GM19324 (cell line): ENCODE results near the gene GSTM3.
"Not testable (repeated sequence)": the region's sequence is repeated elsewhere in the genome, so short reads cannot be mapped to it uniquely, and the experiment has no call there.

Source experiments
- ATAC-seq: cut with Tn5 transposase; IDR thresholded peaks from one replicate; pipeline ENCODE4 v1.9.1; 2021; ENCODE audit warnings: mild to moderate bottlenecking, moderate library complexity; ENCODE audit not compliant: unreplicated experiment, low FRiP score

Gene GSTM3

DNA sequence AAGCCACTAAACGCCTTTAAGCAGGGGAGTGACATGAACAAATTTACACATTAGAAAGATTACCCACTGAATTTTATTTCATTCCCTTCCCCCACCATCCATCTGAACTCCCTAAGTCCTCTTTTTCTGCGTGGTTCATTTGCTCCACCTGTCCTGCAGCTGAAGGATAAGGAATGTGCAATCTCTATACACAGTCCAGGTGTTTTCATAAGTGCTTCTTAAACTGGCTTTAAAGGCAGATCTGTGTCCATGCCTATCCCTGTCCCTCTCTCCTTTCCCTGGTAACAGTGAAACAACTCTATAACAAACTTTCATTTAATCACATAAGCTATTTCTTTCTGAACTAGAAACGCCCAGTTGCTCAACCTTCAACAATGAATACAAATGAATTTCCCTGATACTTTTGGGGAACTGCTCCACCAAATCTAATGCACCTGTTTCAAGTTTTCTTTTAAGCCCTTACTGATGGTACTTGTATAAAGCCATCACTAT lies 8.4 kb downstream of the GSTM3 start:
- ATAC-seq, result no peak

DNA sequence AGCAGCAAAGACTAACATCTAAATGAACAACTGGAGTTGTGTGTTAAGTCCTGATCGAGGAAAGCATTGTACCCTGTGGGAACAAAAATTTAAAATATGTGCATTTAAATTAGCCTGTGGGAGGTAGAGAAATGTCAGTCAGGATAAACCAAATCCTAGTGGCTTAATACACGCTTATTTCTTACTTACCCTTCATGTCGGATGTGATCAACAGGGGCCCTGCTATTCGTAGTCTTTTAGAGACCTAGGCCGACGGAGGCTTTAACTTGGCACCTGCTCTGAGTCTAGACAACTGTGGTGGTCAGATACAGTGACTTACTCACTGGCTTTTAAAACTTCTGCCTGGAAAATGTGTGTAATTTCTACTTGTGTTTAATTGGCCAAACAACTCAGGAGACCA lies 10.2 kb downstream of the GSTM3 start:
- ATAC-seq, result no peak

DNA sequence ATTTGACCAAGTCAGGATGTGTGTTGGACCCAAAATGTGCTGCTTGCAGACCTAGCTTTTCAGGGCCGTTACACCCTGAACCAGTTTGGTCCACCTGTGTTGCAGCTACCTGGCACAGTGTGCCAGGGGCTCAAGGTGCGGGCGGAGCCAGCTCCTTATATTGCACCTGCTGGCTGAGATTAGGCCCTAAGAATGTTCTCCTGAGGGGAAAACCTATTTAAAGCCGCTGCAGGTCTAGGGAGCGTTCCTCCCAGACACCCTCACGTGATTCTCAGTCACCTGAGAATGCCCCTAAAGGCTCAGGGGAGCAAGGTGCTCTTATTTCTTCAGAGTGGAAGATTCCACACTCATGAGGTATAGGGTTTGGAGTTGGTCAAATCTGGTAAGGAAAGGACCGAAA lies 12.0 kb downstream of the GSTM3 start:
- ATAC-seq, result no peak

DNA sequence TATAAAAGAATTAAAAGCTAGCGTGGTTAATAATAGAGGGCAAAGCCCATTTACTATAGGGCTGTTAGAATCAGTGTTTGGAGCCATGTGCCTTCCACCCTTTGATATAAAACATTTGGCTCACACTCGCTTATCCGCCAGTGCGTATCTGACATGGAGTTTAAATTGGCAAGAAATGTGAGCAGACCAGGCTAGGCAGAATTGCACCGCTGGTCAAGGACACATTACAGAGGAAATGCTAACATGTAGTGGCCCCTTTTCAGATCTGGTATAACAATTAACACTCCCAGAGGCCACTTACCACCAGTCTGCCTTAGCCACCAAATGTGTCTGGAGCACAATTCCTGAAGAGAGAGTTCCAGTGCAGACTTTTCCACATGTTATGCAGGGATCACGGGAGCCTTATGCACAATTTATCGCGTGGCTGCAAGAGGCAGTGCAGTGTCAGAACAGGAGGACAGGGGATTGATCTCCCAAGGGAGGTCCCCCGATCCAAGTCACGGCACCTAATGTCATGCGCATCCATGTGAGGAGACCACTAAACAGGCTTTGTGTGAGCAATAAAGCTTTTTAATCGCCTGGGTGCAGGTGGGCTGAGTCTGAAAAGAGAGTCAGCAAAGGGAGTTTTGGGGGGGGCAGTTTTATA lies 14.0 kb downstream of the GSTM3 start:
- no peak for ATAC-seq

DNA sequence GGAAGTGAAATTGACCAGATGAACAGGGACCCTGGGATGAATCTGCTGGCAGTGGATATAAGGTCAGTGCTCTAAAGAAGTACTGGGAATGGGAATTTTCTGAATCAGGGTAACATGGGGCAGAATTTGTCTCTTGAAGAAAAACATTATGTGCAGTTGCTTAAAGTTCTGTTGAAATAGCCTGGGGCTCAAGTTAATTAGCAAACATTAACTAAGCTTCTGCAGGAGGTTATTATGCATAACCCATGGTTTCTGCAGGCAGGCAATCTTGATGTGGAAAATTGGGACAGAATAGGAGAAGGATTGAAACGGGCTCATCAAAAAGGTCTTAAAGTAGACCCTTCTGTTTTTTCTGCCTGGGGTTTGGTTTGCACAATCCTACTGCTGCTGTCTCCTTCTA lies 14.8 kb downstream of the GSTM3 start:
- no peak for ATAC-seq

DNA sequence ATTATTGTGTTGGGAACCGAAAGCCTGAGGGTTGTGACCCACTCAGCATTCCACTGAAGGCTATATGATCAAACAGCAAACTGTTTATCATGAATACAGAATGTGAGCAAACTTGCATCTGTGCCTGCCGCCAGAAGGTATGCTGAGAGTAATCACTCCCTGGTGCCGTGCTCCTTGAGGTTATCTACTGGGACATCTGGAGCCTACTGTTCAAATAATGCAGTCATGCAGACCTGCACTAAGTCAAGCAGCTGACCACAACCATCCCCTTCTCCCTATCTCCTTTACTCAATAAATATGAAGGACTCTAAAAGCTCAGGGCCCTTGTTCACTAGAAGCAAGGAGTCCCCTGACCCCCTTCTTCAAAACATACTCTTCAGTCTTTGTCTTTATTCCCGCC lies 15.3 kb downstream of the GSTM3 start:
- no peak for ATAC-seq

DNA sequence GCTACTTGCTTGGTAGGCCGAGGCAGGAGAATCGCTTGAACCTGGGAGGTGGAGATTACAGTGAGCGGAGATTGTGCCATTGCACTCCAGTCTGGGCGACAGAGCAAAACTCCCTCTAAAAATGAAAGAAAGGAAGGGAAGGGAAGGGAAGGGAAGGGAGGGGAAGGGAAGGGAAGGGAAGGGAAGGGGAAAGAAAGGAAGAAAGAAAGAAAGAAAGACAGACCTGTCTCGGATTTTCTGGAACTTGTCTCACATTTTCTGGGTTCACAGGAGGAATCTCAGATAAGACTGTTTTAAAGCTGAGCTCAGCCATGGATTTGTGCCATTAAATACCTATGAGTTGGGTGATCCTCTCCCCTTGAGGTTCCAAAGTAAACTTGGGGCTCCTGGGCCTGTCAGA lies 15.9 kb downstream of the GSTM3 start:
- ATAC-seq, result no peak

DNA sequence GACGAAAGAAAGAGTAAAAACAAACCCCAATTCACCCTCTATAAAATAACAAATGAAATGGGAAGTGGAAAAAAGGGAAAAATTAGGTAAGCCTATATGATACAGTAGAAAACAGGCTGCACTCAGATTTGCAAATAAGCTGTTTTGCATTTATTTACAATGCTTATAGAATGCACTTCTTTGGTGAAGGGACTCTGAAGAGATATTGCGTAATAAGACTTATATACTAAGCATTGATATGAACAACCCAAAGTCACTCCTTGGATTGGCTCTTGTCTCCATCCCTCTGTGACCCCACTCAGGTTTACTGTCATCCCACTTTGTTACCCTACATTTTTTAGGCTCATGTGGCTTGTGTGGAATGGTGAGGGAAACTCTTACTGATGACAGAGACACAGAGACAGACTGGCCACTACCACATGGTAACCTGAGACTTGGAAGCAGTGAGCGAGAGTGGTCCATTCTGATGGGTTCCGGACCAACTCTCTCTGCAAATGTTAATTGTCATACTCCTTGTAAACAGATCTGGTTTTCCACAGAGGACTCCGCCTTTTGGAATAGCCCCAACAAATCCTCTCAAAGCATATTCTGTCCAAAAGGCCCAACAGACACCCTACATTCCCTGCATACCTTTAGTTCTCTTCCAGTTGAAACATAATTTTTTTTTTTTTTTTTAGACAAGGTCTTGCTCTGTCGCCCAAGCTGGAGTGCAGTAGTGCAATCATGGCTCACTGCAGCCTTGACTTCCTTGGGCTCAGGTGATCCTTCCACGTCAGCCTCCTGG lies 17.7 kb downstream of the GSTM3 start:
- ATAC-seq, result no peak

DNA sequence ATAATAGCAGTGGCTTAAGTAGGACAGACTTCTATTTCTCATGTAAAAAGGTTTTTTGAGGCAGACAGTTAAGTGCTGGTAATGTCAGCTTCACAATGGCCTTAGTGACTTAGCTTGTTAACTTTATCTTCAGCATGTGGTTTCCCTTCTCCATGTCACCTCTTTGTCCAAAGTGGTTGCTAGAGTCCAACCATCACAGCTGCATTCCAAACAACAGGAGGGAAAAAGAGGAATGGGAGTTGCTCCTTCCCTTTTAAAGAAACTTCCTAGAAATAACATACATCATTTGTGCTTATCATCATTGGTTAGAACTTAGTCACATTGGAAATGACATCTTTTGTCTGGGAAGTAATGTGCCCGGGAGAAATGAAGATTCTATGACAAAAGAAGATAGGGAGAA lies 18.9 kb downstream of the GSTM3 start:
- ATAC-seq, result no peak

DNA sequence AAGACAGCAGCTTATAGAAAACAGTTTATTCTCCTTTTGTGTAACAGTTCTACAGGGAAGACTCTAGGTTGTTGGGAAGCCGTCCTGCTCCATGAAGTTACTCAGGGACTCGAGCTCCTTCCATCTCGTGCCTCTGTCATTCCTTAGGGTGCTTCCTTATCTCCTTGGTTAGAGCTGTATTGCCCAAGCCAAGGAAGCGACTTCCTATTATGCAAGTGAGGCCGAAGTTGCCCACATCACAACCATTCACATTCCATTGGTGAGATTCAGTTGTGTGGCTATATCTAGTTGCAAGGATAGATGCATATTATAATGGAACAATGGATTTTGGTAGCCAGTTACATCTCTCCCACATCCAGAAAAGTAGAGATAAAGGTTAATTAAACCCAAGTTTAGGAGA lies 19.8 kb downstream of the GSTM3 start:
- no peak for ATAC-seq

DNA sequence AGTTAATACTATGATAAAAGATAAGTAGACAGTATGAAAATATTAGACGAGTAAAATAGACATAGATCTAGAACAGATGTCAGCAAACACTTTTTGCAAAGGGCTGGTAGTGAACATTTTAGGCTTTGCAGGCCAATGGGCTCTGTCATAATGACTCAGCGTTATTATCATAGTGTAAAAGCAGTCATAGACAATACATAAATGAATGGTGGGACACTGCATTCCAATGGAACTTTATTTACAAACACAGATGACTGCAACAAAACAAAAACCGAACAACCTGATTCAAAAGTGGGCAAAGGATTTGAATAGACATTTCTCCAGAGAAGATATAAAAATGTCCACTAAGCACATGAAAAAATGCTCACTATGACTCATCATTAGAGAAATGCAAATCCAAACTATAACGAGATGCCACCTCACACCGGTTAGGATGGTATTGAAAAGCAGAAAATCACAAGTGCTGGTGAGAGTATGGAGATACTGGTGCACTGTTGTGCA lies 21.5 kb downstream of the GSTM3 start:
- no peak for ATAC-seq

DNA sequence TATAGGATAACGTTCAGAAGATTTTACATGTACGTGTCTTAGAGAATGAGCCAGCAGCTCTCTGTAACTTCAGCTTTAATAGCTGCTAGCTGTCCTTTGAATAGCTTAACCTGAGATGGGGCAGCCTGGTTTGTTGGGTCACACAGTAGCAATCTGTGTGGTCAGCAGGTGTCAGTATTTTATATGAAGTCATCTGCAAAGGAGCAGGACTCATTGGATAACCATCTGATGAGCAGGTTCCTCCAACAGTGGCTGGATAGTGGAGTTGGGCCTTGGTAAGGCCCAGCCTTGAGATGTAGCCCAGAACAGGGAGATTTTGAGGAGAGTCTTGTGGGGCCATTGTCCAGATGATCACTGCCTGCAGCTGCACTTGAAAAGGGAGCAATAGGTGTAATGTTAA lies 22.3 kb downstream of the GSTM3 start:
- no peak for ATAC-seq

DNA sequence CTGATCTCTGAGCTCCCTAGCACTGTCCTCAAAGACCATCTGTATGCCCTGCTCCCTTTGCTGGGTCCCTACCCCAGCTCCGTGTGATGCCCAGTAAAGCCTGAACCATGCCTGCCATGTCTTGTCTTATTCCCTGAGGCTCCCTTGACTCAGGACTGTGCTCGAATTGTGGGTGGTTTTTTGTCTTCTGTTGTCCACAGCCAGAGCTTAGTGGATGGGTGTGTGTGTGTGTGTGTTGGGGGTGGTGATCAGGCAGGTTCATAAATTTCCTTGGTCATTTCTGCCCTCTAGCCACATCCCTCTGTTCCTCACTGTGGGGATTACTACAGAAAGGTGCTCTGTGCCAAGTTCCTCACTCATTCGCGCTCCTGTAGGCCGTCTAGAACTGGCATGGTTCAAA lies 23.1 kb downstream of the GSTM3 start:
- ATAC-seq, result no peak

DNA sequence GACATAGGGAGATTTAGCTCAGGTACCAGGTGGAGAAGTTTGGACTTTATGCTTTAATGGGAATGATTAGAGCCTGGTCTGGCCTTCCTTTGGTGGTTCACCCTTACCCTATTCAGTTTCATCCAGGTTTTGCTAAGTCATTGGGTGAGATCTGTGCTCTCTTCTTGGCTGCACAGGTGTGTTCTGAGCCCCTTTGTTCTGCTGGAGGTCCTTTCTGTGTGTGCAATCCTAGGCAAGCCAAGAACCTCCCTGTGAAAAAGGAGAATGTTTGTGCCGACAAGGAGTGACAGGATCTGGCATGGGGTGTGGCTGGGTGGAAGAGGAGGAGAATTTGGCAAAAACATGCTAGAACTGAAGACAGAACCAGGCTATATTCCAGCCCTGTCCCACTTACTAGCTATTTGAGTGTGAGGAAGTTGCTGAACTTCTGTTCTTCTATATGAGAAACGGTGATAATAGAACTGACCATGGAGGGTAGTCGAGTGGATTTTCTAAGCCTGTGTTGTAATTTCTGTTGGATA lies 24.2 kb downstream of the GSTM3 start:
- ATAC-seq, result no peak

DNA sequence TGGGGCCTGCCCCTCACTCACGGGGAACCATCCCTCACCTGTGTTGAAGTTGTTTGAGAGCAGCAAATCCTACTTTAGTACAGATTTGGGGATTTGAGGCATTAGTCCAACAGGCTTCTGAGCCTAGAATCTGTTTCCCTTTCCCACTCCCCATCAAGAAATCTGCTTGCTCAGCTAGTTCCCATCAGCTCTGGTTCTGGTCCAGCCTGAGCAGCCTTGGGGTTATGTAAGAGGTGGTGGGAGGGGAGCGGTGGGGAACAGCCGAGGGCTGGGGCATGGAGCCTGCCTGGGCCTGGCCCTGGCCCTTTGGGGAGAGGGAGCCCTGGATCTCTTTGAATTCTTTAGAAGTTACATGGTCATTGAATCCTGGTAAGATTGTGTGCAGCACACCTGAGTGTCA lies 24.7 kb downstream of the GSTM3 start:
- no peak for ATAC-seq

DNA sequence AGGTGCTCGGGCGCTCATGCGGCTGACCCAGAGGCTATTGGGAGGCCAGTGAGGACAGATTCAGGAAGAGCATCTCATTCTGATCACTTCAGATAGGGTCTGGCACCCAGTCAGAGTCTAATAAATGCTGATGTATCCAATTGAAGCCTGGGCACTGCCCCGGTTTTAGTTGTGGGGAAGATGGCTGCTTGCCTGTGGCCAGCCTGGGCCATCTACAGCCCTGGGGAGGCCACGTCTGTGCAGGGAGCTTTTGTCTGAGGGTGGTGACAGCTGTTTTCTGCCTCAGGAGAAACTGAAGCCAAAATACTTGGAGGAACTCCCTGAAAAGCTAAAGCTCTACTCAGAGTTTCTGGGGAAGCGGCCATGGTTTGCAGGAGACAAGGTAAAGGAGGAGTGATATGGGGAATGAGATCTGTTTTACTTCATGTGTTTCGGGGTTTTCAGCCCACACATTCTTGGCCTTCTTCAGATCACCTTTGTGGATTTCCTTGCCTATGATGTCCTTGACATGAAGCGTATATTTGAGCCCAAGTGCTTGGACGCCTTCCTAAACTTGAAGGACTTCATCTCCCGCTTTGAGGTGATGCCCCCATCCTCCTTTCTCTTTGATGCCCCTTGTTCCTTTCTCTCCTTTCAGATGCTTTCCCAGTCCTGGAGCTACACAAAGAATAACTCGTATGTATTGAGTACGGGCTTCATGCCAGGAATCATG lies 26.0 kb downstream of the GSTM3 start:
- ATAC-seq, result no peak

DNA sequence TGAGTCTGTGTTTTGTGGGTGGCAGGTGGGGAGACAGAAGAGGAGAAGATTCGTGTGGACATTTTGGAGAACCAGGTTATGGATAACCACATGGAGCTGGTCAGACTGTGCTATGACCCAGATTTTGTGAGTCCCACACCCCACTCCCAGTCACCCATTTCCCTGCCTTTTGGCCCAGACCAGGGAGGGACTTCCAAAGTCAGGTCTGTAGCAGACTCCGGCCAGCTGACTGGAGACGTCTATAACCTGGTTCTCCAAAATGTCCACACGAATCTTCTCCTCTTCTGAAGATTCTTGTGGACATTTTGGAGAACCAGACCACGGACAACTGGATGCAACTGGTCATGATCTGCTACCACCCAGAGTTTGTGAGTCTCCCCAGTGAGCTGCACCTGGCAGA lies 27.2 kb downstream of the GSTM3 start:
- no peak for ATAC-seq

DNA sequence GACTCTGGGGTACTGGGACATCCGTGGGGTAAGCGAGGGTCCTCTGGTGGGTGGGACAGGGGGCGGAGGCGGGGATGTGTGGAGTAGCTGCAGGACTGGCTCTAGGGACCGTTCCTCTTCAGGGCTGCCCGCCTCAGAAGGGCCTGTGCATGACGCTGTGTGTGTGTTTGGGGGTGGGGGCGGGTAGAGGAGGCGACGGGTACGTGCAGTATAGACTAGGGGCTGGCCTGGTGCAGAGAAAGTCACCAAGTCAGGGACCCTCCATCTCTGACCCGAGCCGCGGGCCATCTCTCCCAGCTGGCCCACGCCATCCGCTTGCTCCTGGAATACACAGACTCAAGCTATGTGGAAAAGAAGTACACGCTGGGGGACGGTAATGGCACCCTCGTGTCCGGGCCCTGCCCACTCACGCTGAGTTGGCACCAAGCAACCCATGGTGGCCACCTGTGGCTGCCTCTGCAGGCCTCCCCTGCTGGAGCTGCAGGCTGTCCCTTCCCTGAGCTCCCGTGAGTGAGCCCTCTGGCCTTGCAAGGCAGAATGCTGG lies 28.4 kb downstream of the GSTM3 start:
- ATAC-seq, result no peak

DNA sequence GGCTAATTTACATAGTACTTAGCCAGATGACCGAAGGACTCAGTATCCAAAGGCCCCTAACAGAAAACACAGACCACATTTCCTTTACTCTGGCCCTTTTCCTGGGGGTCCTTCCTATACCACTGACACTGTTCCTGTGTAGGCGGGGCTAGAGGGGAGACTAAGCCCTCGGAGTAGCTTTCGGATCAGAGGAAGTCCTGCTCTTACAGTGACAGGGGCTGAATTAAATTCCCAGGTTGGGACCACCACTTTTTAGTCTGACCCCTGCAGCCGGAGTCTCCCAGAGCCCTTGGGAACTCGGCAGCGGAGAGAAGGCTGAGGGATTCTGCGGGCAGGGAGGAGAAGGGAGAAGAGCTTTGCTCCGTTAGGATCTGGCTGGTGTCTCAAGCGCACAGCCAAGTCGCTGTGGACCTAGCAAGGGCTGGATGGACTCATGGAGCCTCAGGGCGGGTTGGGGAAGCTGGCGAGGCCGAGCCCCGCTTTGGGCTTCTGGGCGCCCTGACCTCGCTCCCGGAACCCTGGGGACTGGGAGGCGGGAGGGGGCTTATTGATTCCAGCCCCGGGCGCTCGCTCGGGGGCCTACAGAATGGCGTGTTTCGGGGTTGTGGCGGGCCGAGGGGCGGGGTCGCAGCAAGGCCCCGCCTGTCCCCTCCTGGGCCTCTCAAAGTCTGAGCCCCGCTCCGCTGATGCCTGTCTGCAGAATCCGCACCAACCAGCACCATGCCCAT lies 29.1 kb downstream of the GSTM3 start, which contains the start of gene GSTM5:
Gene GSTM5, plus strand, starts transcription at position 659 of the 728 bp plus-strand sequence. Its CDS starts 62 bp downstream, at position 721.
- ATAC-seq, result not testable (repeated sequence)

DNA sequence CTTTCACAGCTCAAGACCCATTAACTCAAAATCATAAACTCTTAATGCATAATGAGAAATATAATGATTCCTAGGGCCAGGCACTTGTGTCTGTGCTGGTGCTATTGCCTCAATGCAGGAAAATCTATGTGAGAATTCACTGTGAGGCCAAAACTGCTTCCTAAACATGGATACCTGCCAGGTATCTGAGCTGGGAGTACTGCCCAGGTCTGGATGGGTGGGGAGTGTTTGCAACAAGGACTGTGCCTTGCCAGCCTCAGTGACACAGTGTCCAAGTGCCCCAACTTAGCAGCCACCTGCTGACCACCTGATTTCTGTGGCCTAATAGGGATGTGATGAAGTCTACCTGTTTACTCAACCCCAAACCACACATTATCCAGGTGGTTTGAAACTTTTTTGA lies 31.0 kb downstream of the GSTM3 start:
- ATAC-seq, result not testable (repeated sequence)
